Measurements from ENCODE around the gene PALM.
"Not testable (repeated sequence)": the region's sequence is repeated elsewhere in the genome, so short reads cannot be mapped to it uniquely, and the experiment has no call there.

The PALM gene

GRCh38 chr19:743168-743687 is 34.5 kb downstream of the PALM start:
- Histone ChIP-seq H3K36me3 (ENCODE audit: control insufficient read depth in 2 of 2, insufficient read depth in 2 of 2, low read length in 2 of 2) (no peaks in the 10 kb centered on the region), H3K9ac (ENCODE audit: low read depth in 1 of 2, low read length in 2 of 2) (no peak overlapping the region), H3K27ac (ENCODE audit: low read depth in 2 of 2, low read length in 2 of 2) (peak overlapping the region; percentile 74 to 77), H3K27me3 (ENCODE audit: control insufficient read depth in 2 of 2, insufficient read depth in 2 of 2, low read length in 2 of 2) (no peaks in the 10 kb centered on the region), H3K4me1 (ENCODE audit: control insufficient read depth in 2 of 2, insufficient read depth in 2 of 2, low read length in 2 of 2) (peaks cover 27 to 33% of the 10 kb centered on the region in 2 donors), H3K9me3 (ENCODE audit: control insufficient read depth in 2 of 2, low read length in 2 of 2) (no peaks in the 10 kb centered on the region), H3K4me3 (ENCODE audit: low read length in 2 of 2) (no peak overlapping the region)

DNA sequence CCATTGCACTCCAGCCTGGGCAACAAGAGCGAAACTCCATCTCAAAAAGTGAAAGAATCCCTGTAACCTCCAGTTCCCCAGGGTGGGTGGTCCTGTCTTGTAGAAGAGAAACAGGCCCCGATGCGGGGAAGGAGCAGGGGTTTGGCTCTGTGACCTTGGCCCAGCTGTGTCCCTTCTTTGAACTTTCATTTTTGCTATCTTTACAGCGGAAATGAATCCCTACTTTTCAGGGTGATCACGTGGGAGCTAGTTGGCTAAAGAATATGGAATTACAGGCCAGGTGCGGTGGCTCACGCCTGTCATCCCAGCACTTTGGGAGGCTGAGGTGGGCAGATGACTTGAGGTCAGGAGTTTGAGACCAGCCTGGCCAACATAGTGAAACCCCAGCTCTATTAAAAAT is 36.4 kb downstream of the PALM start:
- H3K4me1 ChIP-seq (ENCODE audit: control insufficient read depth in 2 of 2, insufficient read depth in 2 of 2, low read length in 2 of 2), result peaks cover 22 to 28% of the 10 kb centered on the region in 2 donors
- H3K9ac ChIP-seq (ENCODE audit: low read depth in 1 of 2, low read length in 2 of 2); H3K36me3 ChIP-seq (ENCODE audit: control insufficient read depth in 2 of 2, insufficient read depth in 2 of 2, low read length in 2 of 2); H3K27me3 ChIP-seq (ENCODE audit: control insufficient read depth in 2 of 2, insufficient read depth in 2 of 2, low read length in 2 of 2); H3K27ac ChIP-seq (ENCODE audit: low read depth in 2 of 2, low read length in 2 of 2); H3K4me3 ChIP-seq (ENCODE audit: low read length in 2 of 2); H3K9me3 ChIP-seq (ENCODE audit: control insufficient read depth in 2 of 2, low read length in 2 of 2): not testable (repeated sequence)

DNA sequence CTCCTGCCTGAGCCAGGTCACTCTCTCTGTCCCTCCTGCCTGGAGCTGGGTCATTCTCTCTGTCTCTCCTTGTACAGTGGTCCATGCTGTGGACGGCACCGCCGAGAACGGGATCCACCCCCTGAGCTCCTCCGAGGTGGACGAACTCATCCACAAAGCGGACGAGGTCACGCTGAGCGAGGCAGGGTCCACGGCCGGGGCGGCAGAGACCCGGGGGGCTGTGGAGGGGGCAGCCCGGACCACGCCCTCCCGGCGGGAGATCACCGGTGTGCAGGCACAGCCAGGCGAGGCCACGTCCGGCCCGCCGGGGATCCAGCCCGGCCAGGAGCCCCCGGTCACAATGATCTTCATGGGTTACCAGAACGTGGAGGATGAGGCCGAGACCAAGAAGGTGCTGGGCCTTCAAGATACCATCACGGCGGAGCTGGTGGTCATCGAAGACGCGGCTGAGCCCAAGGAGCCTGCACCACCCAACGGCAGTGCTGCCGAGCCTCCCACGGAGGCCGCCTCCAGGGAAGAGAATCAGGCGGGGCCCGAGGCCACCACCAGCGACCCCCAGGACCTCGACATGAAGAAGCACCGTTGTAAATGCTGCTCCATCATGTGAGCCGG is 37.6 kb downstream of the PALM start:
- Histone ChIP-seq H3K4me3 (ENCODE audit: low read length in 2 of 2) (no peak overlapping the region), H3K9me3 (ENCODE audit: control insufficient read depth in 2 of 2, low read length in 2 of 2) (no peaks in the 10 kb centered on the region), H3K9ac (ENCODE audit: low read depth in 1 of 2, low read length in 2 of 2) (no peak overlapping the region), H3K27me3 (ENCODE audit: control insufficient read depth in 2 of 2, insufficient read depth in 2 of 2, low read length in 2 of 2) (no peaks in the 10 kb centered on the region), H3K36me3 (ENCODE audit: control insufficient read depth in 2 of 2, insufficient read depth in 2 of 2, low read length in 2 of 2) (no peaks in the 10 kb centered on the region), H3K27ac (ENCODE audit: low read depth in 2 of 2, low read length in 2 of 2) (no peak overlapping the region), H3K4me1 (ENCODE audit: control insufficient read depth in 2 of 2, insufficient read depth in 2 of 2, low read length in 2 of 2) (peaks cover 16 to 28% of the 10 kb centered on the region in 2 donors)

- H3K9me3 ChIP-seq (ENCODE audit: control insufficient read depth in 2 of 2, low read length in 2 of 2), result no peaks in the 10 kb centered on the region
- H3K27ac ChIP-seq (ENCODE audit: low read depth in 2 of 2, low read length in 2 of 2), result no peak overlapping the region
- no peak overlapping the region for H3K9ac ChIP-seq (ENCODE audit: low read depth in 1 of 2, low read length in 2 of 2)
- H3K27me3 ChIP-seq (ENCODE audit: control insufficient read depth in 2 of 2, insufficient read depth in 2 of 2, low read length in 2 of 2), result no peaks in the 10 kb centered on the region
- no peak overlapping the region for H3K4me3 ChIP-seq (ENCODE audit: low read length in 2 of 2)
- H3K36me3 ChIP-seq (ENCODE audit: control insufficient read depth in 2 of 2, insufficient read depth in 2 of 2, low read length in 2 of 2), result no peaks in the 10 kb centered on the region
- H3K4me1 ChIP-seq (ENCODE audit: control insufficient read depth in 2 of 2, insufficient read depth in 2 of 2, low read length in 2 of 2), result peaks cover 16 to 28% of the 10 kb centered on the region in 2 donors
These were observed 38.2 kb downstream of the PALM start for GRCh38 chr19:746956-747355.

DNA sequence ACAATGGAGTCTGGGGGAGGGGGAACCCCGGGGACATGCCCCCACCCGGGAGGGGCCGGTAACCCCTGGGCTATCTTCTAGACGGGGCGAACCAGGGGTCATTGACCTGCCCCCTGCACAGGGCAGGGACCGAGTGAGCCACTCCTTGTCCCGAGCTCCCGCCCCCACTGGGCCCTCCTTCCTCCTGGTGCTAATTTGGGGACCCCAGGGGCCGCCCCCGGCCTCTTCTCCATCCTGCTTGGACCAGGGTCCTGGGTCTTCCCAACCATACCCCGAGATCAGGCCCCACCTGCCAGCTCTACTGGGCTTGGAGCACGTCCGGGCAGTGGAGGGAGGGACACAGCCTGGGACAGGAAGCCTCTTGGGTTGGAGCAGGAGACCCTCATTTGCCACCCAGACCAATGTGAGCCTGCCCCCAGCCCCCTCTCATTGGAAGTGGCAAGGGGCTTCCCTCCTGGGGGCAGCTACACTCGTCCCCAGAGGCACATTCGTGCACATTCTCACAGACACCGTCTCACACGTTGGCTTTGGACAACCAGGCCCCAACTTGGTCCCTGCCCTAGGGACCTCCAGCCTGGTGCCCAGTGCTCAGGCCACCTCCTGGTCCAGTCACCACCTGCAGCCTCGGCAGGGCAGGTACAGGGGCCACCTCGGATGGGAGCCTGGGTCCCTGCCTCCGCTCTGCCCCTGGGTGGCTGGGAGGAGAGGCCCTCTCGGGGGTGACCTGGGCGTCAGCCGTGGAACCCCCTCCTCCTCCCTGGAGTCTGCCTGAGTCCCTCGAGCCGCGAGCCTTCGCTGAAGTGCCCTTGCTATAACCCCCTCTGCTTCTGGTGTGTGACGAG is 38.9 kb downstream of the PALM start:
- Histone ChIP-seq H3K9me3 (ENCODE audit: control insufficient read depth in 2 of 2, low read length in 2 of 2) (no peaks in the 10 kb centered on the region), H3K4me1 (ENCODE audit: control insufficient read depth in 2 of 2, insufficient read depth in 2 of 2, low read length in 2 of 2) (peaks cover 14 to 24% of the 10 kb centered on the region in 2 donors), H3K27me3 (ENCODE audit: control insufficient read depth in 2 of 2, insufficient read depth in 2 of 2, low read length in 2 of 2) (no peaks in the 10 kb centered on the region), H3K27ac (ENCODE audit: low read depth in 2 of 2, low read length in 2 of 2) (peak overlapping the region; percentile 92 to 99), H3K9ac (ENCODE audit: low read depth in 1 of 2, low read length in 2 of 2) (peak overlapping the region; percentile 56 to 89), H3K36me3 (ENCODE audit: control insufficient read depth in 2 of 2, insufficient read depth in 2 of 2, low read length in 2 of 2) (no peaks in the 10 kb centered on the region), H3K4me3 (ENCODE audit: low read length in 2 of 2) (peak overlapping the region; percentile 48 to 56)

DNA sequence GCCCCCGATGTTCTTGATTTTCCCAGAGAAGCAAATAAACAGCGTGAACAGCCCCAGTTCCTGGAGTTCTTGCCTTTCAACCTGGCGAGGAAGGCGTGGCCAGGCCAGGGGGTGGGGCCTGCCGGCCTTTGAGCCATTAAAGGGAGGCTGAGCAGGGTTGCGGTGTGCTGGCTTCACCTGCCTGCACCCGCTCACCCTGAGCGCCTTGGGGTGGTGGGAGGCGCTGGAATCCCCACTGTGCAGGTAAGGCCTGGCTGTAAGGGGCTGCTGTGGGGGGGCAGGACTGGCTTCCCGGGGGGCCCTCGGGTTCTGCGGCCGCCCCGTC is 39.5 kb downstream of the PALM start:
- H3K9me3 ChIP-seq (ENCODE audit: control insufficient read depth in 2 of 2, low read length in 2 of 2), result no peaks in the 10 kb centered on the region
- H3K27ac ChIP-seq (ENCODE audit: low read depth in 2 of 2, low read length in 2 of 2), result peak overlapping the region; percentile 92 to 99
- peaks cover 13 to 22% of the 10 kb centered on the region in 2 donors for H3K4me1 ChIP-seq (ENCODE audit: control insufficient read depth in 2 of 2, insufficient read depth in 2 of 2, low read length in 2 of 2)
- peak overlapping the region; percentile 56 to 89 for H3K9ac ChIP-seq (ENCODE audit: low read depth in 1 of 2, low read length in 2 of 2)
- H3K4me3 ChIP-seq (ENCODE audit: low read length in 2 of 2), result peak overlapping the region; percentile 56 to 66
- no peaks in the 10 kb centered on the region for H3K27me3 ChIP-seq (ENCODE audit: control insufficient read depth in 2 of 2, insufficient read depth in 2 of 2, low read length in 2 of 2)
- H3K36me3 ChIP-seq (ENCODE audit: control insufficient read depth in 2 of 2, insufficient read depth in 2 of 2, low read length in 2 of 2), result no peaks in the 10 kb centered on the region

DNA sequence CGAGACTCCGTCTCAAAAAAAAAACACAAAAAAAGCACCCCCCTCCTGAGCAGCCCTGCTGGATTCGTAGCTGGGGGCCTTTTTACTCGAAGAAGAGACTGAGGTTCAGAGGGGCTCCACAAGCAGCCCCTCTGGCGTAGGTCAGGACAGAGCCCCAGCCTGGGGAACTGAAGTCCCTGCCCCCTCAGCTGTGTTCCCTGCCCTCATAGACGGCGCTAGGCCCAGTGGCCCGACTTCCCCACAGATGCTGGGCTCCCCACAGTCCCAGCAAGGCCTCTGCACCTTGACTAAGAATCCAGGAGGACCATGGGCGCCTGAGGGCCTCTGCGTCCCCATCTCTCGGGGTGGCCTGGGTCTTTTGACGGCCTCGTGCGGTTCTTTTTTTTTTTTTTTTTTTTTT is 41.1 kb downstream of the PALM start:
- peaks cover 19 to 29% of the 10 kb centered on the region in 2 donors for H3K4me1 ChIP-seq (ENCODE audit: control insufficient read depth in 2 of 2, insufficient read depth in 2 of 2, low read length in 2 of 2)
- peak overlapping the region; percentile 34 to 99 for H3K27ac ChIP-seq (ENCODE audit: low read depth in 2 of 2, low read length in 2 of 2)
- H3K4me3 ChIP-seq (ENCODE audit: low read length in 2 of 2), result no peak overlapping the region
- H3K36me3 ChIP-seq (ENCODE audit: control insufficient read depth in 2 of 2, insufficient read depth in 2 of 2, low read length in 2 of 2), result no peaks in the 10 kb centered on the region
- no peaks in the 10 kb centered on the region for H3K9me3 ChIP-seq (ENCODE audit: control insufficient read depth in 2 of 2, low read length in 2 of 2)
- H3K9ac ChIP-seq (ENCODE audit: low read depth in 1 of 2, low read length in 2 of 2), result no peak overlapping the region
- H3K27me3 ChIP-seq (ENCODE audit: control insufficient read depth in 2 of 2, insufficient read depth in 2 of 2, low read length in 2 of 2), result no peaks in the 10 kb centered on the region

GRCh38 chr19:750640-751423 is 42.1 kb downstream of the PALM start, which contains the start of gene MISP:
Gene MISP, plus strand, starts transcription at chr19:751112. Its CDS starts 5,835 bp downstream, at chr19:756947.
- H3K36me3 ChIP-seq (ENCODE audit: control insufficient read depth in 2 of 2, insufficient read depth in 2 of 2, low read length in 2 of 2), result no peaks in the 10 kb centered on the region
- H3K9ac ChIP-seq (ENCODE audit: low read depth in 1 of 2, low read length in 2 of 2), result peak within 1 kb of the TSS; percentile 87 to 97
- peak within 1 kb of the TSS; percentile 76 to 81 for H3K4me3 ChIP-seq (ENCODE audit: low read length in 2 of 2)
- H3K4me1 ChIP-seq (ENCODE audit: control insufficient read depth in 2 of 2, insufficient read depth in 2 of 2, low read length in 2 of 2), result peaks cover 27 to 37% of the 10 kb centered on the region in 2 donors
- H3K27me3 ChIP-seq (ENCODE audit: control insufficient read depth in 2 of 2, insufficient read depth in 2 of 2, low read length in 2 of 2), result no peaks in the 10 kb centered on the region
- H3K9me3 ChIP-seq (ENCODE audit: control insufficient read depth in 2 of 2, low read length in 2 of 2), result no peaks in the 10 kb centered on the region
- peak within 1 kb of the TSS; percentile 99 for H3K27ac ChIP-seq (ENCODE audit: low read depth in 2 of 2, low read length in 2 of 2)

DNA sequence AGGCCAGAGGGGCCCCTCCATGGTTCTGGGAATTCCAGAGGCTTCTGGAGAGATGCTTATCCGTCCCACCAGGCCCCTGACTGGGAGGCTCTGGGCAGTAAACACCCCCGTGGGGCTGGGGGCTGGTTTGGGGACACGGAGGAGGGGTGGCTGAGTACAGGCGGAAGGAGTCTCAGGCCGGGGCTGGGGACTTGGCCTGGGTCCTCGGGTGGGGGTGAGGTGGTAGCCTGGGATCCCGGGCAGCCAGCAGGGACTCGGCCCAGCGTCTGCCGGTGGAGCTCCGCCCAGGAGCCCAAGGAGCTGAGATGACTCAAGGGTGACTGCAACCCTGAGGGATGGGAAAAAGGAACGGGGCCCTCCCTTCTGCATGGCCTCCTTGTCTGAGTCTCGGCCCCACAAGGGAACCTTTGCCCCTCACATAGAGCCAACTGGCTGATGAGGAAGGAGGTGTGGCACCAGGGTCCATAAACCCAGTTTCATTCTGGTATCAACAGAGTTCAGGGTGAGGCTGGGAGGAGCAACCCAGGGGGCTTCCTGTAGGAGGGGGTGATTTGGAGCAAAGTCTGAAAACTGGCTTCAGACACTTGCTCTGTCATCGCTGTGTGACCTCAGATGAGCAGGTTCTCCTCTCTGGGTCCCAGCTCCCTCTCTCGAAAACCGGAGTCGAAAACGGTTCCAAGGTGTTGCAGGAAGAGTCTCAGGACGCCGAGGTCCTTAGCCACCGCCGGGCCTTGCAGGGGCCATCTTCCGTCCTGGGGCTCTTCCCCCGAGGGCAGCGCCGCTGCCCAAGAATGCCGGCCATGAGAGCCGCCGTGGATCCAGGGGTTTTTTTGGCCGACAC is 43.0 kb downstream of the PALM start:
- Histone ChIP-seq H3K27ac (ENCODE audit: low read depth in 2 of 2, low read length in 2 of 2) (peak overlapping the region; percentile 99), H3K4me1 (ENCODE audit: control insufficient read depth in 2 of 2, insufficient read depth in 2 of 2, low read length in 2 of 2) (peaks cover 27 to 45% of the 10 kb centered on the region in 2 donors), H3K27me3 (ENCODE audit: control insufficient read depth in 2 of 2, insufficient read depth in 2 of 2, low read length in 2 of 2) (no peaks in the 10 kb centered on the region), H3K9ac (ENCODE audit: low read depth in 1 of 2, low read length in 2 of 2) (peak overlapping the region; percentile 87 to 97), H3K9me3 (ENCODE audit: control insufficient read depth in 2 of 2, low read length in 2 of 2) (no peaks in the 10 kb centered on the region), H3K36me3 (ENCODE audit: control insufficient read depth in 2 of 2, insufficient read depth in 2 of 2, low read length in 2 of 2) (peaks cover 4 to 7% of the 10 kb centered on the region in 2 donors), H3K4me3 (ENCODE audit: low read length in 2 of 2) (peak overlapping the region; percentile 76 to 81)
